Dendritic cell treated with granulocyte-macrophage colony-stimulating factor and Interleukin-4, amounts not matched to agents 40 ng/mL and 50 ng/mL, for 4 days (primary cell): ENCODE results near the gene GTPBP8.
A peak's percentile ranks its signal among the peaks of the same experiment; 100 is the strongest.

Experiments
- H3K27ac Mint-ChIP-seq: one replicate; pipeline ENCODE4 v1.8.0; 2022; ENCODE audit warnings: mild to moderate bottlenecking, mixed read lengths
- H3K27me3 Mint-ChIP-seq: one replicate; pipeline ENCODE4 v1.8.0; 2022; ENCODE audit warnings: mild to moderate bottlenecking, mixed read lengths
- H3K36me3 Mint-ChIP-seq: one replicate; pipeline ENCODE4 v1.8.0; 2022; ENCODE audit warnings: low read depth, mixed read lengths
- H3K4me1 Mint-ChIP-seq: one replicate; pipeline ENCODE4 v1.8.0; 2022; ENCODE audit warnings: low read depth, mixed read lengths
- H3K4me3 Mint-ChIP-seq: one replicate; pipeline ENCODE4 v1.8.0; 2022; ENCODE audit warnings: mild to moderate bottlenecking, moderate library complexity, mixed read lengths
- H3K9me3 Mint-ChIP-seq: one replicate; pipeline ENCODE4 v1.8.0; 2022; ENCODE audit warnings: mixed read lengths
- intact Hi-C: fragments of 100-400 bp; cut with micrococcal nuclease; formaldehyde crosslinking; loops from one replicate; pipeline ENCODE4 v1.15.0; 2022

Gene GTPBP8

GRCh38 chr3:112976001-112976400 is 14.8 kb upstream of the GTPBP8 start:
- no peaks in the 10 kb centered on the region for H3K9me3 Mint-ChIP-seq
- peaks cover 52% of the 10 kb centered on the region for H3K4me1 Mint-ChIP-seq
- intact Hi-C loops: loop anchor here (5.0 kb wide), 1 partner anchor 164 kb away; no protein-coding TSS in a partner anchor
- H3K36me3 Mint-ChIP-seq: peaks cover 41% of the 10 kb centered on the region
- H3K4me3 Mint-ChIP-seq: peak overlapping the region; percentile 39
- no peaks in the 10 kb centered on the region for H3K27me3 Mint-ChIP-seq
- peak overlapping the region; percentile 99 for H3K27ac Mint-ChIP-seq

DNA sequence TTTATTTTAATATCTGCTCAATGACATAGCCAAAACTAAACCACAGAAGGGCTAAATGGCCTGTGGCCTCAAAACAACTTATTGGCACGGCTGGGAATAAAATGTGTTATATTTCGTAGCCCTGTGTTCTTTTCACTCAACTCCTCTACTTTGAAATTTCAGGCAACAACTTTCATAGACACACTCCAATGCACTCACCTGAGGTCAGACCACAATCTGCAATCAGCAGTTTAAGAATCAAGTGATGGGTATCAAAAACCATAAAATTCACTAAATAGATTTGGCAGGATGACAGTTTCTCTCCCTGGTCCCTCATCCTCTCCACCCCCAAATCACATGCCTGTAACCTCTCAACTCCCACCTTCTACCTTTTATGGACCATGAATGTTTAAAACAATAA is 13.8 kb upstream of the GTPBP8 start:
- H3K36me3 Mint-ChIP-seq: peaks cover 31% of the 10 kb centered on the region

GRCh38 chr3:112979244-112979832 is 11.4 kb upstream of the GTPBP8 start:
- Mint-ChIP-seq H3K27me3 (no peaks in the 10 kb centered on the region), H3K36me3 (peaks cover 7% of the 10 kb centered on the region), H3K27ac (no peak overlapping the region), H3K4me1 (peaks cover 59% of the 10 kb centered on the region), H3K4me3 (no peak overlapping the region), H3K9me3 (no peaks in the 10 kb centered on the region)
- intact Hi-C loops: loop anchor here (2.0 to 5.0 kb wide), 3 partner anchors 167 to 337 kb away; no protein-coding TSS in a partner anchor

More for the DNA sequence above, 13.8 kb upstream of the GTPBP8 start:
- no peaks in the 10 kb centered on the region for H3K27me3 Mint-ChIP-seq
- no peaks in the 10 kb centered on the region for H3K9me3 Mint-ChIP-seq
- peaks cover 45% of the 10 kb centered on the region for H3K4me1 Mint-ChIP-seq
- H3K4me3 Mint-ChIP-seq: no peak overlapping the region
- peak overlapping the region; percentile 99 for H3K27ac Mint-ChIP-seq
- intact Hi-C loops: loop anchor here (5.0 kb wide), 1 partner anchor 165 kb away; no protein-coding TSS in a partner anchor

GRCh38 chr3:112980080-112980479 is 10.7 kb upstream of the GTPBP8 start:
- Mint-ChIP-seq H3K9me3 (no peaks in the 10 kb centered on the region), H3K4me1 (peaks cover 59% of the 10 kb centered on the region), H3K27me3 (no peaks in the 10 kb centered on the region), H3K4me3 (no peak overlapping the region), H3K36me3 (no peaks in the 10 kb centered on the region), H3K27ac (no peak overlapping the region)
- intact Hi-C loops: no loop called here

DNA sequence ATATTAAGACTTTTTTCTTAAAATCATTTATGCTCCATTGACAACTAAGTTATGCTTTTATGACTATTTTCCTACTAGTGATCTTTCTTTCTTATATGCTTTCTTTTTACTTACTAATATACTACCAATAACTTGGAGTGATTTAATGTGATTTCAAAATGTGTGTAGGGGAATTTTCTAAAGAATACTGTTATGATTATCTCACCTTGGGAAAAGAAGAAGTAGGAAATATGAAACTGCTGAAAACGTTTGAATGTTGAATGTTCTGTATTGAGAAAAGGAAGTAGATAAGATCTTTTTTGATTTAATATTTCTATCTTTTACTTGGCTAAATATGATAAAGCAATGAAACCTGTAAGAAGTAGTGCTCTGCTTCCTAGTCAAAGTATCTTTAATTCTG is 8.1 kb upstream of the GTPBP8 start:
- peaks cover 1% of the 10 kb centered on the region for H3K27me3 Mint-ChIP-seq
- H3K27ac Mint-ChIP-seq: peak overlapping the region; percentile 74
- H3K4me3 Mint-ChIP-seq: no peak overlapping the region
- H3K4me1 Mint-ChIP-seq: peaks cover 39% of the 10 kb centered on the region
- no peaks in the 10 kb centered on the region for H3K36me3 Mint-ChIP-seq
- H3K9me3 Mint-ChIP-seq: no peaks in the 10 kb centered on the region
- intact Hi-C loops: no loop called here

DNA sequence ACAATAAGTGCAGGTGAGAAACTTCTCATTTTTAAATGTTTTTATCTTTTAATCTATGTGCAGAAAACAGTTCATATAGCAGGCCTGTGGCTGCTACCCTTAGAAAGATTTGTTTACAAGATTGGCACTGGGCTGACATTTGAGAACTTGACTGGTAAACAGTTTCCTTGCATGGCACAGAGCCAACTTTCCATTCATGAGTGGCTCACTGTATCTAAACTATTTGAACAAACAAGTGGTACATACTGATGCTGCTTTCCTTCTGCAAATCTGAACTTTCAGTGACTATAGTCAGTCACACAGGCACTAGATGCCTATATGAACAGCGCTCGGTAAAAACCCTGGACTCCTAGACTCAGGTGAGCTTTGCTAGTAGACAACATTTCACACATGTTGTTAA is 6.3 kb upstream of the GTPBP8 start:
- H3K4me1 Mint-ChIP-seq: peaks cover 28% of the 10 kb centered on the region
- peaks cover 1% of the 10 kb centered on the region for H3K27me3 Mint-ChIP-seq
- no peaks in the 10 kb centered on the region for H3K9me3 Mint-ChIP-seq
- no peaks in the 10 kb centered on the region for H3K36me3 Mint-ChIP-seq
- H3K4me3 Mint-ChIP-seq: no peak overlapping the region
- intact Hi-C loops: no loop called here
- no peak overlapping the region for H3K27ac Mint-ChIP-seq

DNA sequence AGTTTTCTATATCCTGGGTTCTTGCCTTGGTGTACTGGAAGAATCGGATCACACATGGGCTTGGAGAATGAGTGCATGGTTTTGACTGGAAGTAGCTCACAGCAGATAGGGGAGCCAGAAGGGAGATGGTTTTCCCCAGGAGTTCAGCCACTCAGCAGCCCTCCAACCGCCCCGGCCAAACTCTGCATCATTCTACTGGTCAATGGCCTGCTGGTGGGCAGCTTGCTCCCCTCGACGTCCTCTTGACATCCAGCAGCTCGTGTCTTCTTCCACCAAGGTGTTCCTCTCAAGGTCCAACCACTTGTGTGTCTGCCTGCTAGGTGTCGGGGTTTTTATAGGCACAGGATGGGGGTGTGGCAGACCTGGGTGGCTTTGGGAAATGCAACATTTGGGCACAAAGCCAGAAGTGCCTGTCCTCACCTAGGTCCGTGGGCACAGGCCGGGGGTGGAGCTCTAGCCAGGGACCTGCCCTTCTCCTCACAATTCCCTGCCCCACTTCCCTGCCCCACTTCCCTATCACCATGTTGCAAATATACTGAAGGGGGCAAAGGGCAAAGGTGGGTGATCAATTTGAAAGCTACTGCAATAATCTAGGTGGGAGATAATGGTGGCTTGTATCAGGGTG is 3.0 kb upstream of the GTPBP8 start:
- Mint-ChIP-seq H3K4me1 (peaks cover 25% of the 10 kb centered on the region), H3K36me3 (peaks cover 6% of the 10 kb centered on the region), H3K27ac (no peak overlapping the region), H3K4me3 (no peak overlapping the region), H3K27me3 (peaks cover 1% of the 10 kb centered on the region), H3K9me3 (no peaks in the 10 kb centered on the region)
- intact Hi-C loops: no loop called here

DNA sequence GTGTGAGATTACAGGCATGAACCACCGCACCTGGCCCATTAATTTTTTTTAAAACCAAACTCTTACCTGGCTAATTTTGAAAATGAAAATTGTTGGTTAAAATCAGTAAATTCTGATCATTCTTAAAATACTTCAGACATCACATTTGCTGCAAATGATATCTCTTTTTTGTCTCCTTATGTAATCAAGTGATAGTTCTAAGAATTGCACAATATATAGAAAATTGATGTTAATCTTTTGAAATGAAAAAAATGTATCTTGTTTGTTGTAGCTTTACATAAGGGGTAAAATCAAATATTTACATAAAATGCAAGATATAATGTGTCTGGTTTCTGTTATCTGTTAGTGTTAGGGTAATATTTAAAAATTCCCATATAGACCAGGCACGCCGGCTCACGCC is 5.0 kb downstream of the GTPBP8 start:
- no peaks in the 10 kb centered on the region for H3K27me3 Mint-ChIP-seq
- H3K4me3 Mint-ChIP-seq: no peak overlapping the region
- H3K36me3 Mint-ChIP-seq: peaks cover 56% of the 10 kb centered on the region
- no peak overlapping the region for H3K27ac Mint-ChIP-seq
- intact Hi-C loops: no loop called here
- H3K9me3 Mint-ChIP-seq: no peaks in the 10 kb centered on the region
- H3K4me1 Mint-ChIP-seq: peaks cover 17% of the 10 kb centered on the region

DNA sequence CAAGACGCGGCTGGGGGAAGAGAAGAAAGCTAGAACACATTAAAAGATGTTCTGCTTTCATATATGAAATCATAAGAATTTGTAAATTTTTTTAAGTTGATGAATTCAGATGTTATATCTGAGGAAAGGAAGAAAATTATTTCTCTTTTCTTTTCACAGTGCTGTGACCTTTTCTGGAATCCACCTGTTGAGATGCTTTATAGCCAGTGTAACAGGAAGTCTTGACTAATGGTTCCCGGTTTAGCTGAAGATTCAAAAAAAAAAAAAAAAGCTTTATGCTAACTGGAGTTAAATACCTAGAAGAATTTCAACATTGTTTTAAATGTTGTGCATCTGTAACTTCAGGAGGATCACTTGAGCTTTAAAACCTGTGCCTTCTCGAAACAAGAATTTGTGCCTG is 9.9 kb downstream of the GTPBP8 start:
- intact Hi-C loops: no loop called here
- H3K27ac Mint-ChIP-seq: no peak overlapping the region
- no peaks in the 10 kb centered on the region for H3K4me1 Mint-ChIP-seq
- peaks cover 76% of the 10 kb centered on the region for H3K36me3 Mint-ChIP-seq
- H3K27me3 Mint-ChIP-seq: no peaks in the 10 kb centered on the region
- no peaks in the 10 kb centered on the region for H3K9me3 Mint-ChIP-seq
- H3K4me3 Mint-ChIP-seq: no peak overlapping the region

GRCh38 chr3:113002037-113002436 is 11.3 kb downstream of the GTPBP8 start:
- intact Hi-C loops: no loop called here
- Mint-ChIP-seq H3K36me3 (peaks cover 84% of the 10 kb centered on the region), H3K27me3 (no peaks in the 10 kb centered on the region), H3K9me3 (no peaks in the 10 kb centered on the region), H3K27ac (no peak overlapping the region), H3K4me3 (no peak overlapping the region), H3K4me1 (no peaks in the 10 kb centered on the region)

GRCh38 chr3:113002679-113003078 is 11.9 kb downstream of the GTPBP8 start:
- Mint-ChIP-seq H3K4me3 (no peak overlapping the region), H3K9me3 (no peaks in the 10 kb centered on the region)

DNA sequence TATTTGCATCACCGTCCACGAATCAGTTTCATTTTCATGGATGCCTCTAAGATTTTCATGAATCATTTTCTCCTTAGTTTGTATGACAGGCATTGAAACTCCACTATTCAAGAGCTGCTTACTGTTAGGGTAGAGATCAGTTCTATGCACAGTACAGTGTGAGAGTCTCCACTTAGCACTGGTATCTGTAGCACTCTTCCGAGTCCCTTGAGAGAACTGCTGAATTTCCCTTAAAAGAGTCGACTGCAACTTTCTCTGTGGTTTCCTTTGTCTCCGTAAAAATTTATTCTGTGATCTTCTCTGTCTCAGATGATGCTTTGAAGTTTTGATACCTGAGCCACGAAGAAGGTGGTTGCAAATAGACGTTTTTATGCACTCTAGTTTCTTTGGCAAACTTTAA is 14.8 kb downstream of the GTPBP8 start:
- H3K36me3 Mint-ChIP-seq: peaks cover 93% of the 10 kb centered on the region

More at GRCh38 chr3:113002679-113003078, 11.9 kb downstream of the GTPBP8 start:
- Mint-ChIP-seq H3K27me3 (no peaks in the 10 kb centered on the region), H3K4me1 (no peaks in the 10 kb centered on the region), H3K36me3 (peaks cover 90% of the 10 kb centered on the region), H3K27ac (no peak overlapping the region)
- intact Hi-C loops: no loop called here

DNA sequence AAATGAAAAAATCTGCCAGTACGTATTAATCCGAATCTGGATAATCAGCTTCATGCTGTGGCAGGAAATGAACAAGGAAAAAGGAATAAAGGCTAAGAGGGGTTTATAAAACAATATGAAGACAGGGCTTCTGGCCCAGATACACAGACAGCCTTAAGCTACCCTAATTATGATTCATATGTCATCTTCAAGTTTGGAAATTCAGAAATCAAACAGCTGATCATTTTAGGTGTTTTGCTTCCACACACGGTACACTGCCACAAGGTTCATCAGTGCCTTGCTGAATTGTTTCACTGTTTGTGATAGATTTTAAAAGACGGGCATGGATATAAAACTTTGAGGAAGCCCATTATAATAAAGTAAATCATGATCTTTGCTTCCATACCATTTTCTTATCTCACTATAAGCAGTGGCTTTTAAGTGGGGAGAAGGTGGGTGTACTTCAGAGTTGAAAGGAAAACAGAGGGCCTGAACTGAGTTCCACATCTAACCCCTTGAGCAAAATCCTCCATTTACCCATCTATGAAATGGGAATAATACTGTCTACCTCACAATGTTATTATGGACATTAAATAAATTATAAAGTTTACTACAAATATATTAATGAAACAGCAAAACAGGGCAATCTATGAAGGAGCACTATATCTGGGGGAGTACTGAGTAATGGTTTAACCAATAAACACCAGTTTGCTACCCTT is 15.7 kb downstream of the GTPBP8 start:
- no peaks in the 10 kb centered on the region for H3K9me3 Mint-ChIP-seq
- H3K27me3 Mint-ChIP-seq: no peaks in the 10 kb centered on the region
- intact Hi-C loops: no loop called here
- no peak overlapping the region for H3K4me3 Mint-ChIP-seq
- H3K4me1 Mint-ChIP-seq: peaks cover 5% of the 10 kb centered on the region
- no peak overlapping the region for H3K27ac Mint-ChIP-seq
- H3K36me3 Mint-ChIP-seq: peaks cover 93% of the 10 kb centered on the region

More for the DNA sequence above, 14.8 kb downstream of the GTPBP8 start:
- no peaks in the 10 kb centered on the region for H3K27me3 Mint-ChIP-seq
- no peak overlapping the region for H3K4me3 Mint-ChIP-seq
- H3K4me1 Mint-ChIP-seq: peaks cover 5% of the 10 kb centered on the region
- no peak overlapping the region for H3K27ac Mint-ChIP-seq
- intact Hi-C loops: no loop called here
- no peaks in the 10 kb centered on the region for H3K9me3 Mint-ChIP-seq

- no peak overlapping the region for H3K27ac Mint-ChIP-seq
- H3K27me3 Mint-ChIP-seq: no peaks in the 10 kb centered on the region
- intact Hi-C loops: no loop called here
- H3K4me3 Mint-ChIP-seq: no peak overlapping the region
- peaks cover 97% of the 10 kb centered on the region for H3K36me3 Mint-ChIP-seq
- H3K4me1 Mint-ChIP-seq: peaks cover 5% of the 10 kb centered on the region
- H3K9me3 Mint-ChIP-seq: no peaks in the 10 kb centered on the region
Measured at GRCh38 chr3:113008117-113008516, 17.3 kb downstream of the GTPBP8 start.
